BE2C (cell line): ENCODE results near the gene NDRG4.
A peak's percentile ranks its signal among the peaks of the same experiment; 100 is the strongest.

Experiments
- DNase-seq: peaks from one replicate; pipeline ENCODE4 v3.0.0-alpha.2; 2020
- H3K27me3 ChIP-seq: fragments of 250-450 bp; sonication (Bioruptor Pico); 2 replicates; pipeline ENCODE4 v1.5.1; 2020; ENCODE audit warnings: mild to moderate bottlenecking
- H3K36me3 ChIP-seq: fragments of 250-450 bp; sonication (Bioruptor Pico); 2 replicates; pipeline ENCODE4 v1.5.1; 2020; ENCODE audit warnings: mild to moderate bottlenecking
- H3K4me1 ChIP-seq: fragments of 250-450 bp; sonication (Bioruptor Pico); 2 replicates; pipeline ENCODE4 v1.5.1; 2020
- H3K4me3 ChIP-seq: 2 replicates; pipeline ENCODE4 v1.5.1; 2011; ENCODE audit warnings: low read depth, low read length
- H3K9me3 ChIP-seq: fragments of 250-450 bp; sonication (Bioruptor Pico); 2 replicates; pipeline ENCODE4 v1.5.1; 2020
- CTCF ChIP-seq: IDR thresholded peaks from 2 replicates; pipeline ENCODE4 v1.5.1; 2012; ENCODE audit warnings: mild to moderate bottlenecking, low read depth, low read length

NDRG4 gene

GRCh38 chr16:58500430-58501241 is 693 bp downstream of the NDRG4 start:
- H3K36me3 ChIP-seq, result peaks cover 12% of the 10 kb centered on the region
- no peaks in the 10 kb centered on the region for H3K27me3 ChIP-seq
- peak; percentile 45 for DNase-seq
- no peak for TF ChIP-seq CTCF
- peaks cover 12% of the 10 kb centered on the region for H3K4me1 ChIP-seq
- no peaks in the 10 kb centered on the region for H3K9me3 ChIP-seq
- H3K4me3 ChIP-seq, result peak overlapping the region; percentile 89

GRCh38 chr16:58501242-58502131 is 1.5 kb downstream of the NDRG4 start:
- TF ChIP-seq CTCF, result no peak
- peaks cover 6% of the 10 kb centered on the region for H3K4me1 ChIP-seq
- peak overlapping the region; percentile 89 for H3K4me3 ChIP-seq
- H3K9me3 ChIP-seq, result no peaks in the 10 kb centered on the region
- peaks cover 12% of the 10 kb centered on the region for H3K36me3 ChIP-seq
- DNase-seq, result peak; percentile 81
- no peaks in the 10 kb centered on the region for H3K27me3 ChIP-seq

- no peaks in the 10 kb centered on the region for H3K9me3 ChIP-seq
- peaks cover 6% of the 10 kb centered on the region for H3K4me1 ChIP-seq
- TF ChIP-seq CTCF, result no peak
- no peaks in the 10 kb centered on the region for H3K27me3 ChIP-seq
- peaks cover 19% of the 10 kb centered on the region for H3K36me3 ChIP-seq
- H3K4me3 ChIP-seq, result no peak overlapping the region
- DNase-seq, result no peak
Observed at GRCh38 chr16:58502217-58502921, 2.4 kb downstream of the NDRG4 start.

GRCh38 chr16:58503166-58503862 is 3.4 kb downstream of the NDRG4 start:
- no peak for DNase-seq
- Histone ChIP-seq H3K4me3 (no peak overlapping the region), H3K4me1 (peaks cover 6% of the 10 kb centered on the region), H3K9me3 (no peaks in the 10 kb centered on the region), H3K27me3 (no peaks in the 10 kb centered on the region), H3K36me3 (peaks cover 20% of the 10 kb centered on the region)
- no peak for TF ChIP-seq CTCF

- no peak for DNase-seq
- no peak overlapping the region for H3K4me3 ChIP-seq
- no peaks in the 10 kb centered on the region for H3K27me3 ChIP-seq
- H3K36me3 ChIP-seq, result peaks cover 27% of the 10 kb centered on the region
- H3K4me1 ChIP-seq, result peaks cover 6% of the 10 kb centered on the region
- no peaks in the 10 kb centered on the region for H3K9me3 ChIP-seq
- TF ChIP-seq CTCF, result no peak
Observed at GRCh38 chr16:58503863-58504688, 4.1 kb downstream of the NDRG4 start.
